ENCODE data around the gene DNAJC3.

GRCh38 chr13:95647321-95647720 lies 29.6 kb upstream of the DNAJC3 start:
- TF ChIP-seq POU5F1 (IDR thresholded peaks at IDR 0.05; ENCODE audit: low read depth, low read length) (no peak), SIX5 (IDR thresholded peaks at IDR 0.05; ENCODE audit: low read depth, low read length) (no peak), NRF1 (IDR thresholded peaks at IDR 0.05; ENCODE audit: low read depth, low read length) (no peak), CTCF (IDR thresholded peaks at IDR 0.05; ENCODE audit: control extremely low read depth in 1 of 3, insufficient read depth in 1 of 3, low read depth in 1 of 3, low read length in 3 of 3) (no peak), CHD2 (IDR thresholded peaks at IDR 0.05; ENCODE audit: low read length) (no peak), POLR2AphosphoS5 (IDR thresholded peaks at IDR 0.05; ENCODE audit: low read depth, low read length) (no peak)
